SK-N-SH treated with all-trans-retinoic acid at 6 μM for 48 hours (cell line): Measurements from ENCODE around the gene CTSF.

Experiments used
- ARNTL ChIP-seq: fragments of 450-650 bp; formaldehyde crosslinking; IDR thresholded peaks from 2 replicates; pipeline ENCODE4 v1.5.0; 2020; ENCODE audit warnings: low read depth, mild to moderate bottlenecking, moderate library complexity, borderline replicate concordance
- CSDC2 ChIP-seq: fragments of 250-450 bp; sonication (Bioruptor Pico); IDR thresholded peaks from 2 replicates; pipeline ENCODE4 v1.5.0; 2020; ENCODE audit warnings: mild to moderate bottlenecking, moderate library complexity
- RARB ChIP-seq: fragments of 250-450 bp; sonication (Bioruptor Pico); IDR thresholded peaks from 2 replicates; pipeline ENCODE4 v1.8.0; 2021; ENCODE audit warnings: mild to moderate bottlenecking, moderate library complexity
- TCF4 ChIP-seq: fragments of 250-450 bp; sonication (Bioruptor Pico); IDR thresholded peaks from 2 replicates; pipeline ENCODE4 v1.8.0; 2021; ENCODE audit warnings: mild to moderate bottlenecking, moderate library complexity, borderline replicate concordance
- ZFP30 ChIP-seq: fragments of 450-650 bp; formaldehyde crosslinking; IDR thresholded peaks from 2 replicates; pipeline ENCODE4 v1.5.0; 2022; ENCODE audit warnings: mild to moderate bottlenecking, moderate library complexity
- ZNF8 ChIP-seq: fragments of 450-650 bp; formaldehyde crosslinking; IDR thresholded peaks from 2 replicates; pipeline ENCODE4 v1.5.0; 2020; ENCODE audit warnings: mild to moderate bottlenecking, moderate library complexity

- no peak for TF ChIP-seq TCF4 (CRISPR knock-in tag)
- no peak for TF ChIP-seq ZFP30 (CRISPR knock-in tag)
- no peak for TF ChIP-seq CSDC2
- no peak for TF ChIP-seq ARNTL (CRISPR knock-in tag)
- TF ChIP-seq ZNF8 (CRISPR knock-in tag): no peak
- no peak for TF ChIP-seq RARB (CRISPR knock-in tag)
Observed at GRCh38 chr11:66595245-66595904, 27.0 kb upstream of the CTSF start.
